T-helper 2 cell treated with Interferon-gamma antibody and Interleukin-4, amounts not matched to agents 5 μg/mL and 100 μg/mL, for 36 hours (primary cell): ENCODE measurements around the gene ANKRA2.
A peak's percentile ranks its signal among the peaks of the same experiment; 100 is the strongest.

Source experiments
- DNase-seq: peaks from one replicate; pipeline ENCODE4 v3.0.0; 2021; ENCODE audit warnings: low spot score
- H3K27ac Mint-ChIP-seq: one replicate; pipeline ENCODE4 v1.8.0; 2021; ENCODE audit warnings: mild to moderate bottlenecking, mixed read lengths
- H3K27me3 Mint-ChIP-seq: one replicate; pipeline ENCODE4 v1.8.0; 2021; ENCODE audit warnings: low read depth, mixed read lengths
- H3K36me3 Mint-ChIP-seq: one replicate; pipeline ENCODE4 v1.8.0; 2021; ENCODE audit warnings: low read depth, mixed read lengths
- H3K4me1 Mint-ChIP-seq: one replicate; pipeline ENCODE4 v1.8.0; 2021; ENCODE audit warnings: low read depth, mixed read lengths
- H3K4me3 Mint-ChIP-seq: one replicate; pipeline ENCODE4 v1.8.0; 2022; ENCODE audit warnings: mild to moderate bottlenecking, moderate library complexity, mixed read lengths
- H3K9me3 Mint-ChIP-seq: one replicate; pipeline ENCODE4 v1.8.0; 2021; ENCODE audit warnings: mixed read lengths

Gene ANKRA2

GRCh38 chr5:73565139-73565968, at the start of gene ANKRA2, which contains the start of gene UTP15:
ANKRA2 (minus strand) TSS chr5:73565639; CDS start chr5:73562881, 2,758 bp downstream.
UTP15 (plus strand) TSS chr5:73565743; CDS start chr5:73567345, 1,602 bp downstream.
- Mint-ChIP-seq H3K27ac (peak within 1 kb of the TSS; percentile 99), H3K9me3 (no peaks in the 10 kb centered on the region), H3K4me1 (peaks cover 29% of the 10 kb centered on the region), H3K36me3 (peaks cover 26% of the 10 kb centered on the region), H3K4me3 (peak within 1 kb of the TSS; percentile 98), H3K27me3 (no peaks in the 10 kb centered on the region)
- DNase-seq, result peak; percentile 99

- Mint-ChIP-seq H3K27me3 (peaks cover 21% of the 10 kb centered on the region), H3K36me3 (no peaks in the 10 kb centered on the region), H3K4me1 (no peaks in the 10 kb centered on the region), H3K27ac (no peak overlapping the region), H3K4me3 (no peak overlapping the region), H3K9me3 (no peaks in the 10 kb centered on the region)
- DNase-seq, result no peak
Observed at GRCh38 chr5:73615085-73615484, 49.6 kb upstream of the ANKRA2 start.

GRCh38 chr5:73612799-73613198, 47.4 kb upstream of the ANKRA2 start:
- no peaks in the 10 kb centered on the region for H3K36me3 Mint-ChIP-seq
- peaks cover 16% of the 10 kb centered on the region for H3K27me3 Mint-ChIP-seq
- H3K4me3 Mint-ChIP-seq, result no peak overlapping the region
- H3K9me3 Mint-ChIP-seq, result no peaks in the 10 kb centered on the region
- DNase-seq, result no peak
- no peak overlapping the region for H3K27ac Mint-ChIP-seq
- no peaks in the 10 kb centered on the region for H3K4me1 Mint-ChIP-seq

GRCh38 chr5:73607228-73607627, 41.8 kb upstream of the ANKRA2 start:
- DNase-seq, result no peak
- no peaks in the 10 kb centered on the region for H3K36me3 Mint-ChIP-seq
- H3K4me1 Mint-ChIP-seq, result no peaks in the 10 kb centered on the region
- H3K27me3 Mint-ChIP-seq, result peaks cover 17% of the 10 kb centered on the region
- H3K9me3 Mint-ChIP-seq, result no peaks in the 10 kb centered on the region
- no peak overlapping the region for H3K27ac Mint-ChIP-seq
- H3K4me3 Mint-ChIP-seq, result no peak overlapping the region

- Mint-ChIP-seq H3K27ac (no peak overlapping the region), H3K9me3 (peaks cover 4% of the 10 kb centered on the region), H3K27me3 (peaks cover 15% of the 10 kb centered on the region)
Observed at GRCh38 chr5:73606206-73606753, 40.8 kb upstream of the ANKRA2 start.

GRCh38 chr5:73605223-73606087, 40.0 kb upstream of the ANKRA2 start:
- Mint-ChIP-seq H3K4me3 (no peak overlapping the region), H3K9me3 (peaks cover 4% of the 10 kb centered on the region), H3K27ac (no peak overlapping the region), H3K4me1 (no peaks in the 10 kb centered on the region), H3K36me3 (no peaks in the 10 kb centered on the region), H3K27me3 (peaks cover 13% of the 10 kb centered on the region)
- DNase-seq, result no peak

More at GRCh38 chr5:73606206-73606753, 40.8 kb upstream of the ANKRA2 start:
- Mint-ChIP-seq H3K4me3 (no peak overlapping the region), H3K4me1 (no peaks in the 10 kb centered on the region), H3K36me3 (no peaks in the 10 kb centered on the region)
- DNase-seq, result no peak

GRCh38 chr5:73603998-73604397, 38.6 kb upstream of the ANKRA2 start:
- Mint-ChIP-seq H3K27ac (no peak overlapping the region), H3K27me3 (peaks cover 13% of the 10 kb centered on the region), H3K4me3 (no peak overlapping the region), H3K9me3 (peaks cover 4% of the 10 kb centered on the region), H3K36me3 (no peaks in the 10 kb centered on the region), H3K4me1 (no peaks in the 10 kb centered on the region)
- no peak for DNase-seq

- peaks cover 15% of the 10 kb centered on the region for H3K27me3 Mint-ChIP-seq
- DNase-seq, result no peak
- H3K4me3 Mint-ChIP-seq, result no peak overlapping the region
- H3K36me3 Mint-ChIP-seq, result no peaks in the 10 kb centered on the region
- peaks cover 4% of the 10 kb centered on the region for H3K9me3 Mint-ChIP-seq
- no peak overlapping the region for H3K27ac Mint-ChIP-seq
- no peaks in the 10 kb centered on the region for H3K4me1 Mint-ChIP-seq
Observed at GRCh38 chr5:73599380-73599779, 33.9 kb upstream of the ANKRA2 start.

- Mint-ChIP-seq H3K27ac (no peak overlapping the region), H3K36me3 (no peaks in the 10 kb centered on the region), H3K9me3 (peaks cover 3% of the 10 kb centered on the region), H3K4me3 (no peak overlapping the region), H3K27me3 (peaks cover 10% of the 10 kb centered on the region), H3K4me1 (no peaks in the 10 kb centered on the region)
- DNase-seq, result no peak
Observed at GRCh38 chr5:73596705-73597328, 31.4 kb upstream of the ANKRA2 start.

- Mint-ChIP-seq H3K27ac (no peak overlapping the region), H3K4me1 (peaks cover 1% of the 10 kb centered on the region), H3K9me3 (no peaks in the 10 kb centered on the region), H3K4me3 (no peak overlapping the region), H3K36me3 (no peaks in the 10 kb centered on the region), H3K27me3 (peaks cover 3% of the 10 kb centered on the region)
- DNase-seq, result no peak
Observed at GRCh38 chr5:73592551-73592950, 27.1 kb upstream of the ANKRA2 start.

GRCh38 chr5:73591698-73592501, 26.5 kb upstream of the ANKRA2 start:
- Mint-ChIP-seq H3K36me3 (no peaks in the 10 kb centered on the region), H3K4me3 (no peak overlapping the region), H3K27me3 (peaks cover 3% of the 10 kb centered on the region), H3K4me1 (peaks cover 2% of the 10 kb centered on the region), H3K9me3 (no peaks in the 10 kb centered on the region), H3K27ac (no peak overlapping the region)
- no peak for DNase-seq

GRCh38 chr5:73591102-73591695, 25.8 kb upstream of the ANKRA2 start:
- no peaks in the 10 kb centered on the region for H3K9me3 Mint-ChIP-seq
- peaks cover 2% of the 10 kb centered on the region for H3K4me1 Mint-ChIP-seq
- H3K36me3 Mint-ChIP-seq, result no peaks in the 10 kb centered on the region
- DNase-seq, result peak; percentile 30
- H3K27ac Mint-ChIP-seq, result no peak overlapping the region
- no peaks in the 10 kb centered on the region for H3K27me3 Mint-ChIP-seq
- H3K4me3 Mint-ChIP-seq, result no peak overlapping the region

GRCh38 chr5:73587923-73588322, 22.5 kb upstream of the ANKRA2 start:
- Mint-ChIP-seq H3K4me1 (peaks cover 2% of the 10 kb centered on the region), H3K27me3 (no peaks in the 10 kb centered on the region)

More at GRCh38 chr5:73587923-73588322, 22.5 kb upstream of the ANKRA2 start:
- H3K27ac Mint-ChIP-seq, result no peak overlapping the region
- no peaks in the 10 kb centered on the region for H3K9me3 Mint-ChIP-seq
- H3K4me3 Mint-ChIP-seq, result no peak overlapping the region
- DNase-seq, result no peak
- H3K36me3 Mint-ChIP-seq, result no peaks in the 10 kb centered on the region
